HepG2 (cell line): ENCODE results near the gene NF2. TPM values are rescaled to one million over a fixed set of nuclear protein-coding genes. Genes with fewer than 3 reads are reported as not detected.
A peak's percentile ranks its signal among the peaks of the same experiment; 100 is the strongest.

ENCODE experiments used
- DZIP1 ChIP-seq: sonication (generic); formaldehyde crosslinking; IDR thresholded peaks from 2 replicates; pipeline ENCODE4 v1.5.0; 2020; ENCODE audit warnings: mild to moderate bottlenecking, missing genetic modification reagents
- EED ChIP-seq: sonication (generic); formaldehyde crosslinking; IDR thresholded peaks from 2 replicates; pipeline ENCODE4 v1.5.0; 2020; ENCODE audit warnings: mild to moderate bottlenecking, missing genetic modification reagents
- ERF ChIP-seq: IDR thresholded peaks from 2 replicates; pipeline ENCODE4 v1.6.1; 2018; ENCODE audit warnings: missing biosample characterization, missing genetic modification reagents
- PAF1 ChIP-seq: IDR thresholded peaks from 2 replicates; pipeline ENCODE4 v1.6.1; 2016; ENCODE audit warnings: missing genetic modification reagents, missing compliant biosample characterization
- SOX6 ChIP-seq, 2 experiments: fragments of 450-650 bp in 1 of 2; sonication (generic) in 1 of 2; formaldehyde crosslinking in 1 of 2; IDR thresholded peaks; 2 replicates each; pipeline versions ENCODE4 v1.4.0 to v1.6.1; 2017 to 2020; ENCODE audit warnings: antibody characterized with exemption in 1 of 2, mild to moderate bottlenecking in 1 of 2, missing genetic modification reagents in 1 of 2
- SSRP1 ChIP-seq: IDR thresholded peaks from 2 replicates; pipeline ENCODE4 v1.6.1; 2016; ENCODE audit warnings: control low read depth
- TAF15 ChIP-seq: fragments of 200-400 bp; formaldehyde crosslinking; IDR thresholded peaks from one replicate; pipeline ENCODE4 v1.6.1; 2018; ENCODE audit warnings: mild to moderate bottlenecking, low read depth, low read length; ENCODE audit not compliant: poor library complexity, severe bottlenecking
- ZBED4 ChIP-seq: sonication (generic); formaldehyde crosslinking; IDR thresholded peaks from 2 replicates; pipeline ENCODE4 v1.4.0; 2020; ENCODE audit warnings: missing genetic modification reagents, borderline replicate concordance
- ZNF546 ChIP-seq: sonication (generic); formaldehyde crosslinking; conservative IDR thresholded peaks from 2 replicates; pipeline ENCODE4 v1.8.1; 2023; ENCODE audit warnings: mild to moderate bottlenecking, missing genetic modification reagents
- ZNF7 ChIP-seq: IDR thresholded peaks from 2 replicates; pipeline ENCODE4 v1.6.1; 2016; ENCODE audit warnings: missing biosample characterization, missing genetic modification reagents
- polyA plus RNA-seq, 8 experiments: library from polyadenylated mRNA; depleted of rRNA in 3 of 8; stranded (reverse) in 7 of 8; unstranded in 1 of 8; fragments of >200 nt; fragmentation: Illumina TruSeq in 4 of 8; extraction: Trizol in 4 of 8; gene quantifications; 2 replicates each; pipeline versions ENCODE4 v1.2.1 to v1.2.3, GENCODE V29; 2011 to 2016; ENCODE audit warnings: low read depth in 4 of 8, missing spikeins in 1 of 8, mixed read lengths in 1 of 8; ENCODE audit not compliant: insufficient read depth in 1 of 8
- total RNA-seq, 5 experiments: library from RNA; depleted of rRNA; stranded (reverse); fragments of >200 nt; fragmentation: Illumina TruSeq; extraction: Trizol; gene quantifications; 2 replicates each; pipeline ENCODE4 v1.2.3, GENCODE V29; 2016; ENCODE audit warnings: low read depth in 1 of 5
- TF ChIP-seq, protein P1 (sequence below): sonication (generic); formaldehyde crosslinking; IDR thresholded peaks from 2 replicates; pipeline ENCODE4 v1.4.0; 2020; ENCODE audit warnings: missing genetic modification reagents, borderline replicate concordance
- TF ChIP-seq, protein P2 (sequence below): sonication (generic); formaldehyde crosslinking; IDR thresholded peaks from 2 replicates; pipeline ENCODE4 v1.4.0; 2020; ENCODE audit warnings: low read depth, missing genetic modification reagents
- TF ChIP-seq, protein P3 (sequence below): sonication (generic); formaldehyde crosslinking; IDR thresholded peaks from 2 replicates; pipeline ENCODE4 v1.5.1; 2020; ENCODE audit warnings: missing genetic modification reagents, mild to moderate bottlenecking, borderline replicate concordance

Gene NF2
- total and polyA plus RNA-seq, 2 of the 13 experiments (the other 11 are each of a cell fraction or from before 2014, with no cell fraction given), result 9.3 to 33.3 TPM

GRCh38 chr22:29580200-29580810 lies 23.1 kb upstream of the NF2 start (continued):
- peak; percentile 55; the same call in 1 of the 2 replicates for TF ChIP-seq ZNF546
- TF ChIP-seq ERF (CRISPR knock-in tag), result peak; percentile 88
- peak; percentile 74 for TF ChIP-seq EED (CRISPR knock-in tag)
- TF ChIP-seq DZIP1 (CRISPR knock-in tag), result no peak
- no peak; the same call in 1 of the 2 replicates for TF ChIP-seq SSRP1 (CRISPR knock-in tag)
- TF ChIP-seq, protein P1, sequence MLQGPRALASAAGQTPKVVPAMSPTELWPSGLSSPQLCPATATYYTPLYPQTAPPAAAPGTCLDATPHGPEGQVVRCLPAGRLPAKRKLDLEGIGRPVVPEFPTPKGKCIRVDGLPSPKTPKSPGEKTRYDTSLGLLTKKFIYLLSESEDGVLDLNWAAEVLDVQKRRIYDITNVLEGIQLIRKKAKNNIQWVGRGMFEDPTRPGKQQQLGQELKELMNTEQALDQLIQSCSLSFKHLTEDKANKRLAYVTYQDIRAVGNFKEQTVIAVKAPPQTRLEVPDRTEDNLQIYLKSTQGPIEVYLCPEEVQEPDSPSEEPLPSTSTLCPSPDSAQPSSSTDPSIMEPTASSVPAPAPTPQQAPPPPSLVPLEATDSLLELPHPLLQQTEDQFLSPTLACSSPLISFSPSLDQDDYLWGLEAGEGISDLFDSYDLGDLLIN (CRISPR knock-in tag), result peak; percentile 13; the same call in 1 of the 2 replicates
- TF ChIP-seq ZBED4 (CRISPR knock-in tag), result peak; percentile 92
- TF ChIP-seq TAF15, result peak; percentile 63
- peak; percentile 81 for TF ChIP-seq PAF1 (CRISPR knock-in tag)
- TF ChIP-seq, protein P2, sequence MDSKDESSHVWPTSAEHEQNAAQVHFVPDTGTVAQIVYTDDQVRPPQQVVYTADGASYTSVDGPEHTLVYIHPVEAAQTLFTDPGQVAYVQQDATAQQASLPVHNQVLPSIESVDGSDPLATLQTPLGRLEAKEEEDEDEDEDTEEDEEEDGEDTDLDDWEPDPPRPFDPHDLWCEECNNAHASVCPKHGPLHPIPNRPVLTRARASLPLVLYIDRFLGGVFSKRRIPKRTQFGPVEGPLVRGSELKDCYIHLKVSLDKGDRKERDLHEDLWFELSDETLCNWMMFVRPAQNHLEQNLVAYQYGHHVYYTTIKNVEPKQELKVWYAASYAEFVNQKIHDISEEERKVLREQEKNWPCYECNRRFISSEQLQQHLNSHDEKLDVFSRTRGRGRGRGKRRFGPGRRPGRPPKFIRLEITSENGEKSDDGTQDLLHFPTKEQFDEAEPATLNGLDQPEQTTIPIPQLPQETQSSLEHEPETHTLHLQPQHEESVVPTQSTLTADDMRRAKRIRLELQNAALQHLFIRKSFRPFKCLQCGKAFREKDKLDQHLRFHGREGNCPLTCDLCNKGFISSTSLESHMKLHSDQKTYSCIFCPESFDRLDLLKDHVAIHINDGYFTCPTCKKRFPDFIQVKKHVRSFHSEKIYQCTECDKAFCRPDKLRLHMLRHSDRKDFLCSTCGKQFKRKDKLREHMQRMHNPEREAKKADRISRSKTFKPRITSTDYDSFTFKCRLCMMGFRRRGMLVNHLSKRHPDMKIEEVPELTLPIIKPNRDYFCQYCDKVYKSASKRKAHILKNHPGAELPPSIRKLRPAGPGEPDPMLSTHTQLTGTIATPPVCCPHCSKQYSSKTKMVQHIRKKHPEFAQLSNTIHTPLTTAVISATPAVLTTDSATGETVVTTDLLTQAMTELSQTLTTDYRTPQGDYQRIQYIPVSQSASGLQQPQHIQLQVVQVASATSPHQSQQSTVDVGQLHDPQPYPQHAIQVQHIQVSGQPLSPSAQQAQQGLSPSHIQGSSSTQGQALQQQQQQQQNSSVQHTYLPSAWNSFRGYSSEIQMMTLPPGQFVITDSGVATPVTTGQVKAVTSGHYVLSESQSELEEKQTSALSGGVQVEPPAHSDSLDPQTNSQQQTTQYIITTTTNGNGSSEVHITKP (CRISPR knock-in tag), result peak; percentile 66; the same call in 1 of the 2 replicates
- TF ChIP-seq, protein P3, sequence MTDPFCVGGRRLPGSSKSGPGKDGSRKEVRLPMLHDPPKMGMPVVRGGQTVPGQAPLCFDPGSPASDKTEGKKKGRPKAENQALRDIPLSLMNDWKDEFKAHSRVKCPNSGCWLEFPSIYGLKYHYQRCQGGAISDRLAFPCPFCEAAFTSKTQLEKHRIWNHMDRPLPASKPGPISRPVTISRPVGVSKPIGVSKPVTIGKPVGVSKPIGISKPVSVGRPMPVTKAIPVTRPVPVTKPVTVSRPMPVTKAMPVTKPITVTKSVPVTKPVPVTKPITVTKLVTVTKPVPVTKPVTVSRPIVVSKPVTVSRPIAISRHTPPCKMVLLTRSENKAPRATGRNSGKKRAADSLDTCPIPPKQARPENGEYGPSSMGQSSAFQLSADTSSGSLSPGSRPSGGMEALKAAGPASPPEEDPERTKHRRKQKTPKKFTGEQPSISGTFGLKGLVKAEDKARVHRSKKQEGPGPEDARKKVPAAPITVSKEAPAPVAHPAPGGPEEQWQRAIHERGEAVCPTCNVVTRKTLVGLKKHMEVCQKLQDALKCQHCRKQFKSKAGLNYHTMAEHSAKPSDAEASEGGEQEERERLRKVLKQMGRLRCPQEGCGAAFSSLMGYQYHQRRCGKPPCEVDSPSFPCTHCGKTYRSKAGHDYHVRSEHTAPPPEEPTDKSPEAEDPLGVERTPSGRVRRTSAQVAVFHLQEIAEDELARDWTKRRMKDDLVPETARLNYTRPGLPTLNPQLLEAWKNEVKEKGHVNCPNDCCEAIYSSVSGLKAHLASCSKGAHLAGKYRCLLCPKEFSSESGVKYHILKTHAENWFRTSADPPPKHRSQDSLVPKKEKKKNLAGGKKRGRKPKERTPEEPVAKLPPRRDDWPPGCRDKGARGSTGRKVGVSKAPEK, result 0 out of 2 replicates have a peak, but pooled peaks have one; percentile 25
- no peak for TF ChIP-seq SOX6 (IDR thresholded peaks at IDR 0.05)
- peak; percentile 84 for TF ChIP-seq SOX6 (CRISPR knock-in tag; IDR thresholded peaks at IDR 0.05)
- 0 out of 2 replicates have a peak, but pooled peaks have one; percentile 3 for TF ChIP-seq ZNF7 (CRISPR knock-in tag)
